HG03565 (cell line): Measurements from ENCODE around the gene NSF.

Source experiments
- ATAC-seq: cut with Tn5 transposase; IDR thresholded peaks from one replicate; pipeline ENCODE4 v1.9.1; 2021; ENCODE audit warnings: mild to moderate bottlenecking, moderate library complexity; ENCODE audit not compliant: unreplicated experiment

NSF gene

GRCh38 chr17:46796524-46796923, 206.1 kb downstream of the NSF start:
- no peak for ATAC-seq

- ATAC-seq, result no peak
These were observed 206.6 kb downstream of the NSF start for GRCh38 chr17:46796956-46797530.

- ATAC-seq, result no peak
These were observed 210.1 kb downstream of the NSF start for GRCh38 chr17:46800573-46800972.

- ATAC-seq, result no peak
These were observed 212.3 kb downstream of the NSF start for GRCh38 chr17:46802800-46803199.

- no peak for ATAC-seq
These were observed 213.1 kb downstream of the NSF start for GRCh38 chr17:46803544-46803943.

- ATAC-seq, result no peak
These were observed 215.3 kb downstream of the NSF start for GRCh38 chr17:46805771-46806170.
